ENCODE results near the gene TAS1R3. TPM values are rescaled to one million over a fixed set of nuclear protein-coding genes. Genes with fewer than 3 reads are reported as not detected.

TAS1R3 gene
- total and polyA plus RNA-seq, 9 donors, result 0.07 to 0.40 (median 0.24) TPM; not detected in 2

DNA sequence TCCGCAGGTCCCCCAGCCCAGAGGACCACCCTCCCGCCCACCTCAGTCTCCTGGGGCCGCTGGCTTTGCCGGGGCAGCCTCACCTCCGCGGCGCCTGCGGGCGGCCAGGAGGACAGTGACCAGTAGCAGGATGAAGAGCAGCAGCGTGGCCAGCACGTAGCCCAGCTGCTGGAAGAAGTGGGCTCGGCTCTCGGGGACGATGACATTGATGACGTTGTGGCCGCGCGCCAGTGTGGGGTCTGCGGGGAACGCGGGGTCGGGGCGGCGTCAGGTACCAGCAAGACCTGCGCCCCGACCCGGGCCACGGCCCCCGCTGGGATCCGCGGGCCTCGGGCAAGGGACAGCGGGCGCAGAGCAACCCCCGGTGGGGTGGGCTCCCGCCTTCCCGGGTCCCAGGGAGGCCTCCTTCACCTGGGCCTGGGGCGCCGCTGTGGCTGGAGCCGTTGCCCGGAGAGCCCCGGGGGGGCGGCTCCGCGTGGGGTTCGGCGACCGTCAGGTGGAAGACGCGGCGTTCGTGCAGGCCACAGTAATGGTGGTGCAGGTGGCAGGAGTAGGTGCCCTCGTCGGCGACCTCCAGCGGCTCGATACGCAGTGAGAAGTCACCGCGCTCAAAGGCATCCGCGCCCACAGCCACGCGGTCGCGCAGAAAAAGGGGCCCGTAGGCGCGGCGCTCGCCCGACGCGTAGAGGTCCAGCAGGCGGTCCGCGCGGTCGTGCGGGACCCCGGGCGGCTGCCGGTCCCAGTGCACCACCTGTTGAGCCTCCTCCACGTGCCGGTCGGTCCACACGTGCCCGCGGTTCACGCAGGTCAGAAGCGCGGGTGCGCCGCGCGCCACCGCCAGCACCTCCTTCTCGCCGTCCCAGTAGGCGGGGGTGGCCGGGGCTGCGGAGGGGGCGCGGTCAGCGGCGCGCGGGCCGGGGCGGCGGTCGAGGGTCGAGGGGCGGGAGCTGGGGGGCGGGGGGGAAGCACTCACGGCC lies 23.5 kb downstream of the TAS1R3 start:
- H3K4me3 ChIP-seq, result no peak overlapping the region
- H3K27me3 ChIP-seq, result no peaks in the 10 kb centered on the region
- H3K4me1 ChIP-seq (ENCODE audit: insufficient read depth), result peaks cover 17% of the 10 kb centered on the region
- H3K36me3 ChIP-seq, result no peaks in the 10 kb centered on the region
- DNase-seq, result no peak
- peak overlapping the region in 1 of 2 donors; percentile 23 for H3K27ac ChIP-seq
- intact Hi-C loops (cut with DNase I), result no loop called here
- H3K9me3 ChIP-seq, result no peaks in the 10 kb centered on the region
- 55 to 69% (median 61%) methylated on average over 92 to 116 of the region's 116 CpGs for WGBS, 3 donors
- no peak for TF ChIP-seq POLR2A (IDR thresholded peaks at IDR 0.05)
- TF ChIP-seq EP300 (IDR thresholded peaks at IDR 0.05), result no peak
- TF ChIP-seq, protein P1, sequence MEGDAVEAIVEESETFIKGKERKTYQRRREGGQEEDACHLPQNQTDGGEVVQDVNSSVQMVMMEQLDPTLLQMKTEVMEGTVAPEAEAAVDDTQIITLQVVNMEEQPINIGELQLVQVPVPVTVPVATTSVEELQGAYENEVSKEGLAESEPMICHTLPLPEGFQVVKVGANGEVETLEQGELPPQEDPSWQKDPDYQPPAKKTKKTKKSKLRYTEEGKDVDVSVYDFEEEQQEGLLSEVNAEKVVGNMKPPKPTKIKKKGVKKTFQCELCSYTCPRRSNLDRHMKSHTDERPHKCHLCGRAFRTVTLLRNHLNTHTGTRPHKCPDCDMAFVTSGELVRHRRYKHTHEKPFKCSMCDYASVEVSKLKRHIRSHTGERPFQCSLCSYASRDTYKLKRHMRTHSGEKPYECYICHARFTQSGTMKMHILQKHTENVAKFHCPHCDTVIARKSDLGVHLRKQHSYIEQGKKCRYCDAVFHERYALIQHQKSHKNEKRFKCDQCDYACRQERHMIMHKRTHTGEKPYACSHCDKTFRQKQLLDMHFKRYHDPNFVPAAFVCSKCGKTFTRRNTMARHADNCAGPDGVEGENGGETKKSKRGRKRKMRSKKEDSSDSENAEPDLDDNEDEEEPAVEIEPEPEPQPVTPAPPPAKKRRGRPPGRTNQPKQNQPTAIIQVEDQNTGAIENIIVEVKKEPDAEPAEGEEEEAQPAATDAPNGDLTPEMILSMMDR (IDR thresholded peaks at IDR 0.05), result no peak

DNA sequence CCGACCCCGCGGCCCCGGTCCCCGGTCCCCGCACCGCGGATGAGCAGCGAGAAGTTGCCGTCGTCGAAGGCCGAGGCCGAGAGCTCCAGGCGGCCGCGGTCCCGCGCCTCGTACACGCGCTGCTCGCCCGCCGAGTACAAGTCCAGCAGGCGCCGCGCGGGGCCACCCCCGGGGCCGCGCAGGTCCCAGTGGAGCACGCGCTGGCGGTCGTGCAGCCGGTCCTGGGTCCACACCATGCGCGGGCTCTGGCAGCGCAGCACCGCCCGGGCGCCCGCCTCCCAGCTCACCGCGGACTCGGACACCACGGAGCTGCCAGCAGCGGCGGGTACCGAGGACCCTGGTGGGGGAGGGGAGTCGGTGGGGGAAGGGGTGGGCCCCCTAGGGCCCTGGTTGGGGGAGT lies 24.3 kb downstream of the TAS1R3 start:
- Histone ChIP-seq H3K27ac (peak overlapping the region in 1 of 2 donors; percentile 23), H3K36me3 (no peaks in the 10 kb centered on the region), H3K4me1 (ENCODE audit: insufficient read depth) (peaks cover 19% of the 10 kb centered on the region), H3K27me3 (no peaks in the 10 kb centered on the region), H3K4me3 (peak overlapping the region; percentile 17), H3K9me3 (no peaks in the 10 kb centered on the region)
- 5 to 7% (median 7%) methylated on average over 4 to 52 of the region's 52 CpGs for WGBS, 3 donors
- DNase-seq, result peak in 2 of 5 donors; percentile 72 to 77
- intact Hi-C loops (cut with DNase I), result no loop called here
- TF ChIP-seq POLR2A (IDR thresholded peaks at IDR 0.05) (no peak), EP300 (IDR thresholded peaks at IDR 0.05) (no peak)
- TF ChIP-seq, protein P1 (IDR thresholded peaks at IDR 0.05), result no peak

DNA sequence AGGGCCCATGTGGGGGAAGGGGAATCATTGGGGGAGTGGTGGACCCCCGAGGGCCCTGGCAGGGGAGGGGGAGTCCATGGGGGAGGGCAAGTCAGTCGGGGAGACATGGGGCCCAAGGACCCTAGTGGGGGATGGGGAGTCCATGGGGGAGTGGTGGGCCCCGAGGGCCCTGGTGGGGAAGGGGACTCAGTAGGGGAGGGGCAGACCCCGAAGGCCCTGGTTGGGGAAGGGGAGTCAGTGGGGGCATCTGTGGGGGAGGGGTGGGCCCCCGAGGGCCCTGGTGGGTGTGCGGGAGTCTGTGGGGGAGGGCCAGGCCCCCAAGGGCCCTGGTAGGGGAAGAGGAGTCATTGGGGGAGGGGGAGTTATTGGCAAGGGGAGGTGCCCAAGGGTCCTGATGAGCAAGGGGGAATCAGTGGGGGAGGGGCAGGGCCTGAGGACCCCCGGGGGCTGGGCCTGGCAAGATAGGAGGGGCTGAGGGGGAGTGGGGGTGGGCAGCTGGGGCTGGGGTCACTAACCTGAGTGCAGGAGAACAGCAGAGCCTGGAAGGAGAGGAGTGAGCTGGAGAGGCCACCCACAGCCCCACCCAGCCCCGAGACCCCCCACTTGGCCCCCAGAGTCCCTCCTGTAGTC lies 25.2 kb downstream of the TAS1R3 start:
- WGBS, 3 donors, result 18 to 27% (median 19%) methylated on average over 7 to 8 of the region's 8 CpGs
- intact Hi-C loops (cut with DNase I), result no loop called here
- Histone ChIP-seq H3K36me3 (no peaks in the 10 kb centered on the region), H3K9me3 (no peaks in the 10 kb centered on the region), H3K4me1 (ENCODE audit: insufficient read depth) (peaks cover 19% of the 10 kb centered on the region), H3K4me3 (peak overlapping the region; percentile 52), H3K27ac (peak overlapping the region; percentile 88 to 92), H3K27me3 (no peaks in the 10 kb centered on the region)
- no peak for DNase-seq
- TF ChIP-seq, protein P1 (IDR thresholded peaks at IDR 0.05), result no peak
- TF ChIP-seq POLR2A (IDR thresholded peaks at IDR 0.05), result no peak

- WGBS, 3 donors, result 13 to 24% (median 17%) methylated on average over 19 to 26 of the region's 26 CpGs
- TF ChIP-seq EP300 (IDR thresholded peaks at IDR 0.05), result no peak
- TF ChIP-seq, protein P1 (IDR thresholded peaks at IDR 0.05), result no peak
- TF ChIP-seq POLR2A (IDR thresholded peaks at IDR 0.05), result no peak
- Histone ChIP-seq H3K27ac (peak overlapping the region; percentile 88 to 92), H3K36me3 (no peaks in the 10 kb centered on the region), H3K27me3 (no peaks in the 10 kb centered on the region), H3K4me3 (peak overlapping the region; percentile 52), H3K9me3 (no peaks in the 10 kb centered on the region), H3K4me1 (ENCODE audit: insufficient read depth) (peaks cover 12% of the 10 kb centered on the region)
- intact Hi-C loops (cut with DNase I), result no loop called here
- peak in 2 of 5 donors; percentile 49 to 55 for DNase-seq
Observed at GRCh38 chr1:1356796-1357401, 25.8 kb downstream of the TAS1R3 start.
